ENCODE data around the gene MYOZ3. TPM values are rescaled to one million over a fixed set of nuclear protein-coding genes. Genes with fewer than 3 reads are reported as not detected.

MYOZ3 gene
- total and polyA plus RNA-seq, 7 donors: 0.16 to 0.92 (median 0.55) TPM; not detected in 2

GRCh38 chr5:150649108-150650020, 11.7 kb upstream of the MYOZ3 start:
- Histone ChIP-seq H3K36me3 (peaks cover 0 to 22% (median 9%) of the 10 kb centered on the region in 4 donors), H3K4me1 (peaks cover 0 to 53% (median 25%) of the 10 kb centered on the region in 4 donors), H3K9me3 (no peaks in the 10 kb centered on the region), H3K27ac (no peak overlapping the region), H3K27me3 (no peaks in the 10 kb centered on the region), H3K4me3 (no peak overlapping the region)
- intact Hi-C loops (cut with DNase I): loop anchor here (5.0 kb wide), 1 partner anchor 32 kb away; no protein-coding TSS in a partner anchor
- WGBS, 2 donors: 94 to 95% methylated on average over 46 of the region's 46 CpGs
- TF ChIP-seq, protein P1, sequence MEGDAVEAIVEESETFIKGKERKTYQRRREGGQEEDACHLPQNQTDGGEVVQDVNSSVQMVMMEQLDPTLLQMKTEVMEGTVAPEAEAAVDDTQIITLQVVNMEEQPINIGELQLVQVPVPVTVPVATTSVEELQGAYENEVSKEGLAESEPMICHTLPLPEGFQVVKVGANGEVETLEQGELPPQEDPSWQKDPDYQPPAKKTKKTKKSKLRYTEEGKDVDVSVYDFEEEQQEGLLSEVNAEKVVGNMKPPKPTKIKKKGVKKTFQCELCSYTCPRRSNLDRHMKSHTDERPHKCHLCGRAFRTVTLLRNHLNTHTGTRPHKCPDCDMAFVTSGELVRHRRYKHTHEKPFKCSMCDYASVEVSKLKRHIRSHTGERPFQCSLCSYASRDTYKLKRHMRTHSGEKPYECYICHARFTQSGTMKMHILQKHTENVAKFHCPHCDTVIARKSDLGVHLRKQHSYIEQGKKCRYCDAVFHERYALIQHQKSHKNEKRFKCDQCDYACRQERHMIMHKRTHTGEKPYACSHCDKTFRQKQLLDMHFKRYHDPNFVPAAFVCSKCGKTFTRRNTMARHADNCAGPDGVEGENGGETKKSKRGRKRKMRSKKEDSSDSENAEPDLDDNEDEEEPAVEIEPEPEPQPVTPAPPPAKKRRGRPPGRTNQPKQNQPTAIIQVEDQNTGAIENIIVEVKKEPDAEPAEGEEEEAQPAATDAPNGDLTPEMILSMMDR (IDR thresholded peaks at IDR 0.05): no peak
- TF ChIP-seq POLR2A (IDR thresholded peaks at IDR 0.05) (no peak), EP300 (IDR thresholded peaks at IDR 0.05) (no peak), POLR2AphosphoS5 (IDR thresholded peaks at IDR 0.05) (no peak)
- DNase-seq: no peak

- Histone ChIP-seq H3K4me3 (no peak overlapping the region), H3K27ac (no peak overlapping the region), H3K27me3 (no peaks in the 10 kb centered on the region), H3K9me3 (no peaks in the 10 kb centered on the region), H3K36me3 (peaks cover 0 to 22% (median 9%) of the 10 kb centered on the region in 4 donors), H3K4me1 (peaks cover 0 to 44% (median 16%) of the 10 kb centered on the region in 4 donors)
- DNase-seq: no peak
- WGBS, 2 donors: 91 to 93% methylated on average over 38 of the region's 38 CpGs
- TF ChIP-seq POLR2A (IDR thresholded peaks at IDR 0.05): no peak
- TF ChIP-seq POLR2AphosphoS5 (IDR thresholded peaks at IDR 0.05): no peak
- no peak for TF ChIP-seq EP300 (IDR thresholded peaks at IDR 0.05)
- TF ChIP-seq, protein P1 (IDR thresholded peaks at IDR 0.05): no peak
- intact Hi-C loops (cut with DNase I): loop anchor here (5.0 kb wide), 1 partner anchor 33 kb away; no protein-coding TSS in a partner anchor
Observed at GRCh38 chr5:150650021-150651006, 10.7 kb upstream of the MYOZ3 start.

- Histone ChIP-seq H3K4me1 (peaks cover 0 to 45% (median 18%) of the 10 kb centered on the region in 4 donors), H3K27ac (no peak overlapping the region), H3K4me3 (no peak overlapping the region), H3K36me3 (peaks cover 0 to 22% (median 9%) of the 10 kb centered on the region in 4 donors), H3K27me3 (no peaks in the 10 kb centered on the region), H3K9me3 (no peaks in the 10 kb centered on the region)
- no peak for DNase-seq
- intact Hi-C loops (cut with DNase I): loop anchor here (5.0 kb wide), 1 partner anchor 34 kb away; no protein-coding TSS in a partner anchor
- TF ChIP-seq, protein P1 (IDR thresholded peaks at IDR 0.05): no peak
- no peak for TF ChIP-seq POLR2AphosphoS5 (IDR thresholded peaks at IDR 0.05)
- no peak for TF ChIP-seq EP300 (IDR thresholded peaks at IDR 0.05)
- TF ChIP-seq POLR2A (IDR thresholded peaks at IDR 0.05): no peak
- WGBS, 2 donors: 44 to 48% methylated on average over 1 of the region's 1 CpG
Observed at GRCh38 chr5:150651382-150651781, 9.7 kb upstream of the MYOZ3 start.

DNA sequence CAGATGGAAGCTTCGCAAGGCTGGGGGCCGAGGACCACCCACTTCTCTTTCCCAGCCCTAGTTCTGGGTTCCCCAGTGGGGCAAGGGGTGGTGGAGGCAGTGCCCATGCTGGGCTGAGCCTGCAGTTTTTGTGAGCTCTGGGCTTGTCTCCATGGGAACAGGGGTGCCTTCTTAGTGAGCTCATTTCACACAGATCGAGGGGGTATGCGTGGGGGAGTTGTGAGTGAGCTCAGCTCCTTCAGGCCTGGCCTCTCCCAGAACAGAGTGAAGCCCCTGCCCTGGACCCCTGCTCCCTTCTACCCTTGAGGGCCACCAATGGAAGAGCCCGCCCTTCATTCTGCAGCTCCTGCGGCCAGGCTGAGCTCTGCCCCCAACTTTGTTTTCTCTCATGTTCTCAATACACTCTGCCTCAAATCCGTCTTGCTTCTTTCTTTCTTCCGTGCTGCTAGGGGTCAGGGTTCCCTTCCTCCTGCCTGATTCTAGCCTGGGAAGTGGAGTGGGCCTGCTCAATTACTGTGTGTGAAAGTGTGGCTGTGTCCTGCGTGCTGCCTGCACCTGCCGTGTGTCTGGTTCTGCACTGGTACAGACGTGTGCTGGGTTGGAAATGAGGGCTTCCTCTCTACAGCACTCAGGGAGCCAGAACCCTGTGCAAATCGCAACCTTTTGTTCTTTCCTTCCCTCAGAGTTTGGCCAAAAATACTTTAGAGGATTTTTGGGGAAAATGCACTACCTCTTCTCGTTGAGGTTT, 9.0 kb upstream of the MYOZ3 start:
- Histone ChIP-seq H3K27me3 (no peaks in the 10 kb centered on the region), H3K4me1 (peaks cover 0 to 48% (median 22%) of the 10 kb centered on the region in 4 donors), H3K4me3 (no peak overlapping the region), H3K36me3 (peaks cover 0 to 22% (median 9%) of the 10 kb centered on the region in 4 donors), H3K9me3 (no peaks in the 10 kb centered on the region), H3K27ac (peak overlapping the region in 2 of 4 donors; percentile 1 to 27)
- TF ChIP-seq EP300 (IDR thresholded peaks at IDR 0.05): no peak
- TF ChIP-seq, protein P1 (IDR thresholded peaks at IDR 0.05): no peak
- TF ChIP-seq POLR2AphosphoS5 (IDR thresholded peaks at IDR 0.05): no peak
- TF ChIP-seq POLR2A (IDR thresholded peaks at IDR 0.05): no peak
- DNase-seq: no peak
- 82 to 92% methylated on average over 13 of the region's 13 CpGs for WGBS, 2 donors
- intact Hi-C loops (cut with DNase I): loop anchor here (5.0 kb wide), 1 partner anchor 35 kb away; no protein-coding TSS in a partner anchor

All from sigmoid colon (tissue), 7 donors.